GM18868 (cell line): ENCODE measurements around the gene AFF1.
A peak's percentile ranks its signal among the peaks of the same experiment; 100 is the strongest.
"Not testable (repeated sequence)": the region's sequence is repeated elsewhere in the genome, so short reads cannot be mapped to it uniquely, and the experiment has no call there.

Experiments
- ATAC-seq: cut with Tn5 transposase; IDR thresholded peaks from one replicate; pipeline ENCODE4 v1.9.1; 2021; ENCODE audit warnings: mild to moderate bottlenecking, moderate library complexity; ENCODE audit not compliant: unreplicated experiment

Gene AFF1

GRCh38 chr4:87073199-87074120, 138.6 kb downstream of the AFF1 start:
- ATAC-seq = peak; percentile 94

GRCh38 chr4:87074121-87074488, 139.3 kb downstream of the AFF1 start:
- no peak for ATAC-seq

GRCh38 chr4:87075876-87076275, 141.1 kb downstream of the AFF1 start:
- ATAC-seq = no peak

- ATAC-seq = no peak
Measured at GRCh38 chr4:87076690-87077358, 142.0 kb downstream of the AFF1 start.

- ATAC-seq = no peak
Measured at GRCh38 chr4:87077914-87078585, 143.2 kb downstream of the AFF1 start.

- no peak for ATAC-seq
Measured at GRCh38 chr4:87078987-87079486, 144.2 kb downstream of the AFF1 start.

- ATAC-seq = no peak
Measured at GRCh38 chr4:87079967-87080366, 145.2 kb downstream of the AFF1 start.

GRCh38 chr4:87080462-87080861, 145.7 kb downstream of the AFF1 start:
- ATAC-seq = no peak

GRCh38 chr4:87081826-87082225, 147.0 kb downstream of the AFF1 start:
- ATAC-seq = no peak

- ATAC-seq = not testable (repeated sequence)
Measured at GRCh38 chr4:87085732-87086131, 150.9 kb downstream of the AFF1 start.

- ATAC-seq = no peak
Measured at GRCh38 chr4:87086143-87086805, 151.5 kb downstream of the AFF1 start.

- peak; percentile 13 for ATAC-seq
Measured at GRCh38 chr4:87087015-87087414, 152.2 kb downstream of the AFF1 start.

- peak; percentile 70 for ATAC-seq
Measured at GRCh38 chr4:87087420-87087819, 152.6 kb downstream of the AFF1 start.

GRCh38 chr4:87088186-87088585, 153.4 kb downstream of the AFF1 start:
- no peak for ATAC-seq

- no peak for ATAC-seq
Measured at GRCh38 chr4:87089368-87089767, 154.6 kb downstream of the AFF1 start.

GRCh38 chr4:87090305-87090704, 155.5 kb downstream of the AFF1 start:
- no peak for ATAC-seq

- ATAC-seq = peak; percentile 65
Measured at GRCh38 chr4:87092389-87093141, 157.8 kb downstream of the AFF1 start.

- ATAC-seq = peak; percentile 87
Measured at GRCh38 chr4:87093443-87094123, 158.8 kb downstream of the AFF1 start.

- no peak for ATAC-seq
Measured at GRCh38 chr4:87097075-87097474, 162.3 kb downstream of the AFF1 start.

- no peak for ATAC-seq
Measured at GRCh38 chr4:87100168-87100567, 165.4 kb downstream of the AFF1 start.
